Measurements from ENCODE around the gene ART3.

Gene ART3

GRCh38 chr4:76153356-76153755, 78.8 kb downstream of the ART3 start:
- DNase-seq = no peak

GRCh38 chr4:76155979-76156378, 81.5 kb downstream of the ART3 start:
- DNase-seq = no peak

- DNase-seq = no peak
These were observed 82.1 kb downstream of the ART3 start for GRCh38 chr4:76156635-76157034.

- DNase-seq = no peak
These were observed 85.8 kb downstream of the ART3 start for GRCh38 chr4:76160355-76160754.
